ENCODE measurements around the gene GTF2A1.
A peak's percentile ranks its signal among the peaks of the same experiment; 100 is the strongest.
"Not testable (repeated sequence)": the region's sequence is repeated elsewhere in the genome, so short reads cannot be mapped to it uniquely, and the experiment has no call there.

GTF2A1 gene

GRCh38 chr14:81220830-81221578, at the start of gene GTF2A1:
TSS of gene GTF2A1 (minus strand) at chr14:81220959. CDS start at chr14:81220518, 441 bp downstream.
- DNase-seq (ENCODE audit: low spot score) = peak; percentile 98

GRCh38 chr14:81269979-81270375, 49.2 kb upstream of the GTF2A1 start:
- DNase-seq (ENCODE audit: low spot score) = no peak

DNA sequence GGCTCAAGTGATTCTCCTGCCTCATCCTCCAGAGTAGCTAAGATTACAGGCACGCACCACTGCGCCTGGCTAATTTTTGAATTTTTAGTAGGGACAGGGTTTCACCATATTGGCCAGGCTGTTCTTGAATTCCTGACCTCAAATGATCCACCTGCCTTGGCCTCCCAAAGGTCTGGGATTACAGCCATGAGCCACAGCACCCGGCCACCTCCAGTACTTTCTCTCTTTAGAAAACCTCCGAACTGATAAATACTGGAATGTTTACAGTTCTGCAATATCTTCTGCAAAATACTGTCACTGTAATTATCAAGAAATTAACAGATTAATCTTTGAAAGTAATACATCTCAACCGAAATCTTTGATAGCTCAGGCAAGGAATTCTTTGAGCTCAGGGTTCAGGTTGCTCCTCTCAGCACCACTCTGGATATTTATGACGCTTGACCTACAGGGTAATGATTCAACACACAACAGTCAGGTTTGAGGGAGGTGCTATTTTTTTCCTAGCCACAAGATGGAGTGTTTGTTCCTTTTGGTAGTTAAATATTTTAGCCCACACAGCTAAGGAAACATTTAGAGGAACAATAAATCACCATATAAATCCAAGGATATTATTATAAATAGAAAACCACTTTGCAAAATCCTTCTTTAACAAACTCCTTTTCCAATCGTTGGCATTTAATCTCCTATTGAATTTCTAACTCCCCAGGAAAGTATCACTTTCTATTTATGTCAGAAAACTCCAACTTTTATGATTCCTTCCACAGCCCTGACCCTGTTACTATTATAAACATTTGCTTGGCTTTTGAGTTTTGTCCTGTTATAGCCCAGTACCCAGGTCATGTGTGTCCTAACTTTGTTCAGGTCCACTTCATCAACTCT, 48.6 kb upstream of the GTF2A1 start:
- peak; percentile 64 for DNase-seq (ENCODE audit: low spot score)

DNA sequence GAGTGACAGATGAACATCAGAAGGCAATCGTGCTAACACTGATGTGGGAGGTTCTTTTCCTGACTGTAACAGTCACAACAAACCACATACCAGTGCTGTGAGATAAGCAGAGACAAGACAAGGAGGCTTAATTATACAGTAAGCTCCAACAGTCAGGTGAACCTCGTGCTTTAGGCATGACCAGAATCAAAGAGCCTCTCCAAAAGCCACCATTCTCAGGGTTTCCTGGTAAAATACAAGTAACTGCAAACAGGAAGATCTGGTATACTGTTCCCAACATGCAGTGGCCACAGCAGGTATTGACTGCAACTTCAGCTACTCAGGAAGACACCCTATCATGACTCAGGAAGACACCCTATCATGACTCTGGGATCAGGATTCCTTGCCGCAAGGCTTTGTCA, 47.3 kb upstream of the GTF2A1 start:
- DNase-seq (ENCODE audit: low spot score) = peak; percentile 26

DNA sequence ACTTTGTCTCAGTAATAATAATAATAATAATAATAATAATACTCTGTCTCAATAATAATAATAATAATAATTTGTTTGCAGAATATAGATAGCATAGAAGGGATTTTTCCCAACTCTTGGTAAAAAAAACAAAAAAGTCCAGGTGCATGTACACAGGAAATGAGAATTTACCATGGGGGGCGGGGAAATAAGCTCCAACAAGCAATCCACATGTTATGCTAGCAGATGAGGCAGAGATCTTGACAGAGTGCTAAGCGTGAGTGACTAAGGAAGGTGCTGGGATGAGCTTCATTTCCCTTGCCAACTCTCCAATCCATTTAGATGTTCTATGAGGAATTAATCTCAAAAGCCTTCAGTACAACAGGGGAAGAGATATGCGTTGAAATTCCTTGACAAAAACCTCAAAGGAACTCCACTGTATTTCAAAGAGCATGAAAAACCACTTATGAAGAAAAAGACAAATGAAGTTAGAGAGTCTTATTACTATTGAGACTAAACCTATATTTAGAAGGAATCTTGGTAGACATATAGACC, 44.9 kb upstream of the GTF2A1 start:
- no peak for DNase-seq (ENCODE audit: low spot score)

DNA sequence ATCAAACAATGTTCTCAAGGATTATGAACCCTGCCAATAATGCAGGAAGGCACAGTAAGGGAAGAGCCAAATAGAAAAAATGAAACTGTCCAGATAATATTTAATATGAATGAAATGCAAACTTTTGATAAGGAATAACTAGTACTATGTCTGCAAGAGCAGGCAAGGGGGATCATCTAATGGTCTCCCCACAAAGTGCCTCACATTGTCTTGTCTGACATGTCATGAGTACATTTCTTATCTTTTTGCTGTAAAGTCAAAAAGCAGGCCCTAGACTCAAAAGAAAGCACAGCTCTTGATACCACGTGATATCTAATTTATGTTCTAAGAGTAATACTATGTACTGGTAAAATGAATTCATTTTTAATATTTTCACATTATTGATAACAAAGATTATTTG, 43.9 kb upstream of the GTF2A1 start:
- no peak for DNase-seq (ENCODE audit: low spot score)

DNA sequence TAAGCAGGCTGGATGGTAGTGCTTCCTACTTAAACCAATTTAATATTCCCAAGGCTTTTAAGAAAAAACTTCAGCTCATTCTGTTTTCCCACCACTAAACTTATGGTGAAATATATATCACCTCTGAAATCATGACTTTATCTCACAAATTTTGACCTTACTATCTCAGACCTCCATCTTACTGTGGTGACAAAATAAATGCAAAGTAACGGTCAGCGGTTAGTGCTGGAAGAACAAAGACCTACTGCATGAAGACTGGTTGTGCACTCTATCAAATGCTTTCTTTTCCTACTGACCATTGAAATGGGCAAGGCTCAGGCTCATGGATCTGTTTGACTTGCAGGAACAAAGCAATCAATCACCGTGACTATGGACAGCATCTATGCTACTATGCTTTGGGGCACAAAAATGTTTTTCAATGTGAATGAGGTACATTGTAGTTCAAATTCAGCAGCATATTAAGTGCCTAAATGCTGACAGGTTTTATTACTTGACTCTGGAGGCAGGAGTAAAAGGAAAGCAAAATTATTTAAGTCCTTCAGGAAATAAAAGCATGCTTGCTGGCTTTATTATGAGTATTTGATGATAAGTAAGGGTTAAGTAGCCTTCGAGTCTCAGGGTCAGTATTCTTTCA, 43.1 kb upstream of the GTF2A1 start:
- no peak for DNase-seq (ENCODE audit: low spot score)

DNA sequence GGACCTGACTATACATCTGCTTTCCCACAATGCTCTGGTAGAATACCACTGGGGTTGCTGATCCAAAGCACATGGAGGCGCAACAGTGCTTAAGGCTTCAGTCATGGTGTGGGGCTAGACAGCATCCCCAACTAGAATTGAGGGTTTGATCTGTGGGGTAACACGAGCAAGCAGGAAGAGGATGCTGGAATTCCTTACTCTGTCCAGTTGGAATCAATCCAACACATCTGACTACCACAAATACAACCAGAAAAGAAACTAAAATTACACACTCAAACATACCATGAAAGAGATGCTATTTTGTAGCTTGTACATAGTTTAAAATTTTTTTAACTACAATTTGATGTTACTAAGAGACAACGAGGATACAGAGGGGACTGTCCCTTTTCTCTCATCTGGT, 40.4 kb upstream of the GTF2A1 start:
- DNase-seq (ENCODE audit: low spot score) = no peak

DNA sequence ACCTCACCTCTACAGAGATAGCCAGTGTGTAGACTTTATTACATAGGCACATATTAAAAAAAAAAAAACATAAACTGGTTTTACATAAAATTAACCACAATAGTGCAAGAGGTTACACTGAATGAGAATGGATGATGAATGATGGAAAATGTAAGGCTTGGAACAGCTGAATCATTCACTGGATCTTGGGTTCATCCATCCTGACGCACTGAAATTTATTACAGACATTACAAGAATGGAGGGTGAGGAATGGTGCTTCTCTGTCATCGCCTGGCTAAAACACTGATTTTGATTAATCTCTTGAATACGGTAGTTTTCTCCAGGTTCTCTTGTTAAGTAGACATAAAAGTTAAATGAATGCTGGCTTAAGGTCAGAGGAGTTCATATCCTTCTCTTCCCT, 40.0 kb upstream of the GTF2A1 start:
- no peak for DNase-seq (ENCODE audit: low spot score)

GRCh38 chr14:81256289-81256960, 35.7 kb upstream of the GTF2A1 start:
- no peak for DNase-seq (ENCODE audit: low spot score)

DNA sequence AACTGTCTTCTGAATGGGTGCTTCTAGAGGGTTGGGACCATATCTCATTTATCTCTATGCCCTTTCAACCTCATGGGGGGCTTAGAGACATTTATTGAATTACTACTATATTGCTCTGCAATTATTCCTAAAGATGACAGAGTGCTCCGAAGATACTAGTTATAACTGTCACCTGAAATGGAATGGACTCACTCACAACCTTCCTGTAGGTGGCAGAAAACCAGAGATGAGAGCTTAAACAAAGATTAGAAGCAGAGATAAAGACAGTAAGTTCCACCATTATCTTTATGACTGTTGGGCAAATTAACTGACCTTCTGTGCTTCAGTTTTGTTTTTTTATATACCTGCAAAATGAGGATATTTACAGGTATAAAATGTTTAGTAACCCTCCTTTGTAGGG, 31.5 kb upstream of the GTF2A1 start:
- DNase-seq (ENCODE audit: low spot score) = no peak

- no peak for DNase-seq (ENCODE audit: low spot score)
Observed at GRCh38 chr14:81247271-81247766, 26.6 kb upstream of the GTF2A1 start.

GRCh38 chr14:81246461-81247270, 25.9 kb upstream of the GTF2A1 start:
- no peak for DNase-seq (ENCODE audit: low spot score)

GRCh38 chr14:81245771-81246170, 25.0 kb upstream of the GTF2A1 start:
- DNase-seq (ENCODE audit: low spot score) = no peak

- DNase-seq (ENCODE audit: low spot score) = not testable (repeated sequence)
Observed at GRCh38 chr14:81244431-81244830, 23.7 kb upstream of the GTF2A1 start.

DNA sequence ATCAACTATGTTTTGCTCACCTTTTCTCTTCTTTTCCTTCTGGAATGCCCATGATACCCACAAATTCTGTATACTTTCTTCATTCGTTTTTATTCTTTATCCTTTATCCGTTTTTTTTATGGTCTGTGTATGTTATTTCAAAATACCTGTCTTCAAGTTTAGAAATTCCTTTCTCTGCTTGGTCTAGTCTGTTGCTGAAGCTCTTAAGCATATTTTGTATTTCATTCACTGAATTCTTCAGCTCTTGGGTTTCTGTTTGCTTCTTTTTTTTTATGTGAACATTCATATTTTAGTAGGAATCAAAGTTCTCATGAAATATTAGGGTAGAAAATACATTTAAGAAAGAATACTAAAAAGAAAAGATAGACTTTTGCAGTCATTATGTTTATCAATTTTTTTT, 22.7 kb upstream of the GTF2A1 start:
- no peak for DNase-seq (ENCODE audit: low spot score)

- not testable (repeated sequence) for DNase-seq (ENCODE audit: low spot score)
Observed at GRCh38 chr14:81236849-81237248, 16.1 kb upstream of the GTF2A1 start.

- no peak for DNase-seq (ENCODE audit: low spot score)
Observed at GRCh38 chr14:81236138-81236537, 15.4 kb upstream of the GTF2A1 start.

- DNase-seq (ENCODE audit: low spot score) = no peak
Observed at GRCh38 chr14:81235096-81235495, 14.3 kb upstream of the GTF2A1 start.

GRCh38 chr14:81234278-81234677, 13.5 kb upstream of the GTF2A1 start:
- DNase-seq (ENCODE audit: low spot score) = no peak

DNA sequence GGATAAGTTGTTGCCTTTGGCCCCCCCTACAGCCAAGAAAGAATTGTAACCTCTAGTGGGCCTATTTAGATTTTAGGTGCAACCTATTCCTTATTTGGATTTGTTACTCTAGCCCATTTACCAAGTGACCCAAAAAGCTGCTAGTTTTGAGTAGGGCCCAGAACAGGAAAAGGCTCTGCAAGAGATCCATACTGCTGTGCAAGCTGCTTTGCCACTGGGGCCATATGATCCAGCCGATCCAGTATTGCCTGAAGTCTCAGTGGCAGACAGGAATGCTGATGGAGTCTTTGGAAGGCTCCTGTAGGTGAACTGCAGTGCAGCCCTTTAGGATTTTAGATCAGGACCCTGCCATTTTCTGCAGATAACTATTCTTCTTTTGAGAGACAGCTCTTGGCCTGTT, 12.9 kb upstream of the GTF2A1 start:
- no peak for DNase-seq (ENCODE audit: low spot score)
